HCT116 (cell line): Measurements from ENCODE around the gene ACKR4. TPM values are rescaled to one million over a fixed set of nuclear protein-coding genes. Genes with fewer than 3 reads are reported as not detected.
"Not testable (repeated sequence)": the region's sequence is repeated elsewhere in the genome, so short reads cannot be mapped to it uniquely, and the experiment has no call there.

Experiments
- ATAC-seq: fragments of 200-7000 bp; cut with Tn5 transposase; 2 replicates; pipeline ENCODE4 v1.9.1; 2020; ENCODE audit warnings: mild to moderate bottlenecking, moderate library complexity
- BruUV-seq: library from RNA; stranded (reverse); fragments of 400-500 nt; replicated peaks from 2 replicates; lab custom pipeline; 2021; lab: Mats Ljungman, UMichigan
- CTCF ChIA-PET: fragments of 300-600 bp; sonication (Branson Sonifier 250); formaldehyde crosslinking; loops from one replicate; lab custom pipeline; 2021; ENCODE audit warnings: antibody characterized with exemption; lab: Charles Lee
- POLR2A ChIA-PET: fragments of 300-600, 350-600 bp; sonication (Branson Sonifier 250); formaldehyde crosslinking; loops from one replicate; lab custom pipeline; 2021; ENCODE audit warnings: antibody characterized with exemption; lab: Charles Lee
- RAD21 ChIA-PET, 2 experiments: fragments of 300-600 bp; sonication (Branson Sonifier 250); formaldehyde crosslinking; loops; one replicate each; lab custom pipeline; 2023; ENCODE audit warnings: low total read pairs in 2 of 2; ENCODE audit not compliant: uncharacterized antibody in 2 of 2, unreplicated experiment in 2 of 2, low non-redundant PET in 1 of 2; lab: Charles Lee
- DNase-seq: peaks from one replicate; pipeline ENCODE4 v3.0.0-alpha.2; 2010; ENCODE audit warnings: low read depth, low spot score
- H2AFZ ChIP-seq: fragments of 200-600 bp; shearing (Covaris generic), sonication (generic); 2 replicates; pipeline ENCODE4 v1.6.1; 2017; ENCODE audit warnings: low read depth, mixed run types, mixed read lengths, antibody characterized with exemption, low read length; ENCODE audit not compliant: poor library complexity, severe bottlenecking
- H3K27ac ChIP-seq: 2 replicates; pipeline ENCODE4 v1.5.1; 2012; ENCODE audit warnings: low read depth, low read length
- H3K27me3 ChIP-seq: fragments of 200-600 bp; sonication (generic); 2 replicates; pipeline ENCODE4 v1.6.1; 2016; ENCODE audit warnings: mixed run types, low read length, mixed read lengths; ENCODE audit not compliant: insufficient read depth
- H3K36me3 ChIP-seq, 2 experiments: fragments of 200-500 bp in 1 of 2; fragments of 200-600 bp in 1 of 2; sonication (Bioruptor generic) in 1 of 2; sonication (generic) in 1 of 2; 2 replicates each; pipeline versions ENCODE4 v1.5.1 to v1.6.1; 2014 to 2016; ENCODE audit warnings: low read length in 2 of 2, inconsistent platforms in 1 of 2, mixed read lengths in 1 of 2, mixed run types in 1 of 2; ENCODE audit not compliant: insufficient read depth in 2 of 2, control insufficient read depth in 1 of 2
- H3K4me1 ChIP-seq, 2 experiments: fragments of 200-600 bp in 1 of 2; sonication (generic) in 1 of 2; 2 replicates each; pipeline versions ENCODE4 v1.5.1 to v1.6.1; 2012 to 2017; ENCODE audit warnings: low read length in 2 of 2, inconsistent platforms in 1 of 2, mild to moderate bottlenecking in 1 of 2, mixed read lengths in 1 of 2, mixed run types in 1 of 2, moderate library complexity in 1 of 2; ENCODE audit not compliant: insufficient read depth in 2 of 2, control insufficient read depth in 1 of 2
- H3K4me2 ChIP-seq: fragments of 200-600 bp; sonication (generic); 2 replicates; pipeline ENCODE4 v1.6.1; 2017; ENCODE audit warnings: mixed run types, low read length, mixed read lengths
- H3K4me3 ChIP-seq, 2 experiments: fragments of 200-600 bp in 1 of 2; sonication (generic) in 1 of 2; replicated peaks in 1 of 2; 2 replicates each; pipeline ENCODE4 v1.5.1; 2011 to 2016; ENCODE audit warnings: low read length in 2 of 2, control low read depth in 1 of 2, low read depth in 1 of 2, mild to moderate bottlenecking in 1 of 2, mixed read lengths in 1 of 2, mixed run types in 1 of 2
- H3K79me2 ChIP-seq: fragments of 200-600 bp; sonication (generic); 2 replicates; pipeline ENCODE4 v1.6.1; 2017; ENCODE audit warnings: mild to moderate bottlenecking, mixed run types, low read length, moderate library complexity, mixed read lengths; ENCODE audit not compliant: insufficient read depth
- H3K9ac ChIP-seq: fragments of 200-600 bp; sonication (generic); 2 replicates; pipeline ENCODE4 v1.6.1; 2016; ENCODE audit warnings: low read length, mixed read lengths
- H3K9me2 ChIP-seq: fragments of 200-600 bp; sonication (generic), shearing (Covaris generic); 2 replicates; pipeline ENCODE4 v1.6.1; 2017; ENCODE audit warnings: mixed run types, mild to moderate bottlenecking, moderate library complexity; ENCODE audit not compliant: insufficient read depth
- H3K9me3 ChIP-seq, 2 experiments: fragments of 200-500 bp in 1 of 2; fragments of 200-600 bp in 1 of 2; sonication (Bioruptor generic) in 1 of 2; sonication (generic) in 1 of 2; 2 replicates each; pipeline ENCODE4 v1.6.1; 2014 to 2017; ENCODE audit warnings: low read length in 2 of 2, mixed read lengths in 2 of 2, inconsistent platforms in 1 of 2, low read depth in 1 of 2, mild to moderate bottlenecking in 1 of 2, mixed run types in 1 of 2, moderate library complexity in 1 of 2; ENCODE audit not compliant: control insufficient read depth in 1 of 2, insufficient read depth in 1 of 2
- H4K20me1 ChIP-seq: fragments of 200-600 bp; sonication (generic), shearing (Covaris generic); 2 replicates; pipeline ENCODE4 v1.6.1; 2017; ENCODE audit warnings: mixed run types, mild to moderate bottlenecking, moderate library complexity; ENCODE audit not compliant: insufficient read depth
- CEBPB ChIP-seq: IDR thresholded peaks from 2 replicates; pipeline ENCODE4 v1.6.1; 2012; ENCODE audit warnings: low read depth
- ELF1 ChIP-seq: IDR thresholded peaks from 2 replicates; pipeline ENCODE4 v1.6.1; 2012; ENCODE audit warnings: low read depth, borderline replicate concordance
- EZH2phosphoT487 ChIP-seq: fragments of 200-600 bp; IDR thresholded peaks from 2 replicates; pipeline ENCODE4 v1.6.1; 2018; ENCODE audit warnings: antibody characterized with exemption, borderline replicate concordance
- POLR2AphosphoS5 ChIP-seq: IDR thresholded peaks from 2 replicates; pipeline ENCODE4 v1.6.1; 2011; ENCODE audit warnings: mild to moderate bottlenecking, low read depth, low read length, moderate library complexity
- SRF ChIP-seq: IDR thresholded peaks from 2 replicates; pipeline ENCODE4 v1.6.1; 2012; ENCODE audit warnings: low read depth
- YY1 ChIP-seq: IDR thresholded peaks from 2 replicates; pipeline ENCODE4 v1.6.1; 2011; ENCODE audit warnings: low read length, low read depth, moderate library complexity, mild to moderate bottlenecking; ENCODE audit not compliant: insufficient replicate concordance; ENCODE audit errors: extremely low read depth
- intact Hi-C: fragments of 100-400 bp; cut with micrococcal nuclease; formaldehyde crosslinking; loops from 2 replicates; pipeline ENCODE4 v1.10.0; 2022
- total RNA-seq: library from RNA; stranded (reverse); gene quantifications from one replicate; pipeline ENCODE4 v1.2.1, GENCODE V29; 2021; ENCODE audit not compliant: unreplicated experiment
- TF ChIP-seq, protein P1 (sequence below): IDR thresholded peaks from 2 replicates; pipeline ENCODE4 v1.6.1; 2012; ENCODE audit warnings: low read depth

The ACKR4 gene
- total RNA-seq, 1 experiment from 2014 or later = 0.12 TPM

DNA sequence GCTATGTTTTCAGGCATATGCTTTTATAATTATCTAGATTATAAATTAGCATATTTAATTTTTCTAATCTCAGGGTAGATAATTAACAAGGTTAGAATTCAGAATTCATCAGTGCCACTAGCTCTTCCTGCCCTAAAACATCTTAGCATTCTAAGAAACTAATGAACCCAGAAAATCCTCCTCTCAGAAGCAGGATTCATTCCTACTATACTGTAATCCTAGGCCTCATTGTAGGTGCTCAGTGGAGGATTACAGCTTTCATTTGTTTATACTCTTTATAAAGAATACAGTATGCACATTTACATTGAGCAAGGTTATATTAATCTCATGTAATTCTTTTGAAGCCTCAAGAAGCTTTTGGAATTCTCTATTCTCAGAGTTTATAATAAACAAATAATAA, 41.6 kb downstream of the ACKR4 start:
- Histone ChIP-seq H2AFZ (no peak overlapping the region), H4K20me1 (no peaks in the 10 kb centered on the region), H3K27ac (no peak overlapping the region), H3K4me2 (no peak overlapping the region), H3K9me2 (no peaks in the 10 kb centered on the region), H3K9ac (no peak overlapping the region), H3K4me3 (no peak overlapping the region), H3K36me3 (peaks cover 2 to 6% of the 10 kb centered on the region in 2 experiments; a peak in 1 of 4 replicates)
- intact Hi-C loops = loop anchor here (5.0 kb wide), 1 partner anchor 286 kb away; no protein-coding TSS in a partner anchor
- ATAC-seq = no peak
- TF ChIP-seq SRF (no peak), YY1 (no peak), EZH2phosphoT487 (no peak), ELF1 (no peak), POLR2AphosphoS5 (no peak), CEBPB (no peak)
- TF ChIP-seq, protein P1, sequence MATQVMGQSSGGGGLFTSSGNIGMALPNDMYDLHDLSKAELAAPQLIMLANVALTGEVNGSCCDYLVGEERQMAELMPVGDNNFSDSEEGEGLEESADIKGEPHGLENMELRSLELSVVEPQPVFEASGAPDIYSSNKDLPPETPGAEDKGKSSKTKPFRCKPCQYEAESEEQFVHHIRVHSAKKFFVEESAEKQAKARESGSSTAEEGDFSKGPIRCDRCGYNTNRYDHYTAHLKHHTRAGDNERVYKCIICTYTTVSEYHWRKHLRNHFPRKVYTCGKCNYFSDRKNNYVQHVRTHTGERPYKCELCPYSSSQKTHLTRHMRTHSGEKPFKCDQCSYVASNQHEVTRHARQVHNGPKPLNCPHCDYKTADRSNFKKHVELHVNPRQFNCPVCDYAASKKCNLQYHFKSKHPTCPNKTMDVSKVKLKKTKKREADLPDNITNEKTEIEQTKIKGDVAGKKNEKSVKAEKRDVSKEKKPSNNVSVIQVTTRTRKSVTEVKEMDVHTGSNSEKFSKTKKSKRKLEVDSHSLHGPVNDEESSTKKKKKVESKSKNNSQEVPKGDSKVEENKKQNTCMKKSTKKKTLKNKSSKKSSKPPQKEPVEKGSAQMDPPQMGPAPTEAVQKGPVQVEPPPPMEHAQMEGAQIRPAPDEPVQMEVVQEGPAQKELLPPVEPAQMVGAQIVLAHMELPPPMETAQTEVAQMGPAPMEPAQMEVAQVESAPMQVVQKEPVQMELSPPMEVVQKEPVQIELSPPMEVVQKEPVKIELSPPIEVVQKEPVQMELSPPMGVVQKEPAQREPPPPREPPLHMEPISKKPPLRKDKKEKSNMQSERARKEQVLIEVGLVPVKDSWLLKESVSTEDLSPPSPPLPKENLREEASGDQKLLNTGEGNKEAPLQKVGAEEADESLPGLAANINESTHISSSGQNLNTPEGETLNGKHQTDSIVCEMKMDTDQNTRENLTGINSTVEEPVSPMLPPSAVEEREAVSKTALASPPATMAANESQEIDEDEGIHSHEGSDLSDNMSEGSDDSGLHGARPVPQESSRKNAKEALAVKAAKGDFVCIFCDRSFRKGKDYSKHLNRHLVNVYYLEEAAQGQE = no peak
- TF ChIP-seq, all 23 proteins: peak for 0
- POLR2A ChIA-PET = no interaction called here
- RAD21 ChIA-PET = no interaction called here
- Histone ChIP-seq H3K4me1 (no peaks in the 10 kb centered on the region), H3K9me3 (no peaks in the 10 kb centered on the region), H3K79me2 (no peaks in the 10 kb centered on the region), H3K27me3 (no peaks in the 10 kb centered on the region)
- DNase-seq = no peak
- no TSS peak for BruUV-seq
- CTCF ChIA-PET = interaction anchor here (1.8 kb wide), 1 partner anchor 102 kb away, joined by 6 read pairs; no protein-coding TSS in a partner anchor

DNA sequence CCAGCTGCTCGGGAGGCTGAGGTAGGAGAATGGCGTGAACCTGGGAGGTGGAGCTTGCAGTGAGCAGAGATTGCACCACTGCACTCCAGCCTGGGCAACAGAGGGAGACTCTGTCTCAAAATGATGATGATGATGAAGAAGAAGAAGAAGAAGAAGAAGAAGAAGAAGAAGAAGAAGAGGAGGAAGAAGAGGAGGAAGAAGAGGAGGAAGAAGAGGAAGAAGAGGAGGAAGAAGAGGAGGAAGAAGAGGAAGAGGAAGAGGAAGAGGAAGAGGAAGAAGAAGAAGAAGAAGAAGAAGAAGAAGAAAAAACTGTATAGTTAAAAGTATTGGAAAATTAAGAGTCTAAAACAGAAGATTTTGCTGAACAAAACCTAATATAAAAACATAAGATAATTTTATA, 44.4 kb downstream of the ACKR4 start:
- intact Hi-C loops = loop anchor here (10.0 kb wide), 2 partner anchors 207 to 387 kb away; no protein-coding TSS in a partner anchor
- H3K27me3 ChIP-seq, H3K9me3 ChIP-seq, H4K20me1 ChIP-seq, H3K27ac ChIP-seq, H3K4me2 ChIP-seq, H3K9me2 ChIP-seq, H2AFZ ChIP-seq, POLR2A ChIA-PET, H3K9ac ChIP-seq, H3K4me1 ChIP-seq, DNase-seq, H3K36me3 ChIP-seq, ATAC-seq, BruUV-seq, RAD21 ChIA-PET, H3K79me2 ChIP-seq, H3K4me3 ChIP-seq: not testable (repeated sequence)
- CTCF ChIA-PET = interaction anchor here (0.7 to 2.6 kb wide), 8 partner anchors 18 to 385 kb away, joined by 3 to 36 read pairs (median 6); partner anchors contain the start of genes ACAD11 and UBA5
